ENCODE measurements around the gene TTLL5. TPM values are rescaled to one million over a fixed set of nuclear protein-coding genes. Genes with fewer than 3 reads are reported as not detected.
"Not testable (repeated sequence)": the region's sequence is repeated elsewhere in the genome, so short reads cannot be mapped to it uniquely, and the experiment has no call there.

TTLL5 gene
- total RNA-seq, 1 donor: 29.5 TPM

DNA sequence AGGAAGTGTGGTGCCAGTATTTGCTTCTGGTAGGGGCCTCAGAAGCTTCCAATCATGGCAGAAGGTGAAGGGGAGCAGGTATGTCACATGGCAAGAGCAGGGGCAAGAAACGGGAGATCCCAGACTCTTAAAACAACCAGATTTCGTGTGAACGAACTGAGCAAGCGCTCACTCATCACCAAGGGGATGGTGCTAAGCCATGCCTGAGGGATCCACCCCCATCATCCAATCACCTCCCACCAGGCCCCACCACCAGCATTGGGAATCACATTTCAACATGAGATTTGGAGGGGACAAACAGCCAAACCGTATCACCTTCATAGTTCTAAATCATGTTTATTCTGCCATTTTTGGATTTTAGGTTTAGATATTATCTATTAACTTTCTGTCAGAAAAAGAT lies 179.9 kb downstream of the TTLL5 start:
- no peak for TF ChIP-seq CTCF (IDR thresholded peaks at IDR 0.05; ENCODE audit: insufficient read depth, low read length)
- no peak for DNase-seq (ENCODE audit: low read depth)

GRCh38 chr14:75842551-75842950 lies 181.5 kb downstream of the TTLL5 start:
- no peak for DNase-seq (ENCODE audit: low read depth)
- no peak for TF ChIP-seq CTCF (IDR thresholded peaks at IDR 0.05; ENCODE audit: insufficient read depth, low read length)
- H3K4me3 ChIP-seq (ENCODE audit: low read depth, low read length): no peak overlapping the region

More for the DNA sequence above, 179.9 kb downstream of the TTLL5 start:
- no peak overlapping the region for H3K4me3 ChIP-seq (ENCODE audit: low read depth, low read length)

GRCh38 chr14:75844486-75844885 lies 183.4 kb downstream of the TTLL5 start:
- H3K4me3 ChIP-seq (ENCODE audit: low read depth, low read length): no peak overlapping the region
- DNase-seq (ENCODE audit: low read depth): no peak
- TF ChIP-seq CTCF (IDR thresholded peaks at IDR 0.05; ENCODE audit: insufficient read depth, low read length): no peak

GRCh38 chr14:75845136-75845804 lies 184.2 kb downstream of the TTLL5 start:
- no peak for DNase-seq (ENCODE audit: low read depth)
- H3K4me3 ChIP-seq (ENCODE audit: low read depth, low read length): no peak overlapping the region
- no peak for TF ChIP-seq CTCF (IDR thresholded peaks at IDR 0.05; ENCODE audit: insufficient read depth, low read length)

DNA sequence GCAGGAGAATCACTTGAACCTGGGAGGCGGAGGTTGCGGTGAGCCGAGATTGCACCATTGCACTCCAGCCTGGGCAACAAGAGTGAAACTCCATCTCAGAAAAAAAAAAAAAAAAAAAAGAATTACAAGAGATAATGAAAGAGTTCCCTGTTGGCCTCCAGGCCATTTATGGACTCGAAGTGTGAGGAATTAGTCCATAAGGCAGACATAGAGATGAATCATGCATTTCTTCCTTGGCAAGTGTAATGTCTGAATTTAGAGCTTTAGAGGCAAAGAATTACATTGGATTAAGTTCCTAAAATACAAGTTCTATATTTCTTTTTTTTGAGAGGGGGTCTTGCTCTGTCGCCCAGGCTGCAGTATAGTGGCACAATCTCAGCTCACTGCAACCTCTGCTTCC lies 185.6 kb downstream of the TTLL5 start:
- H3K4me3 ChIP-seq (ENCODE audit: low read depth, low read length): not testable (repeated sequence)
- peak; percentile 32 for DNase-seq (ENCODE audit: low read depth)

- TF ChIP-seq CTCF (IDR thresholded peaks at IDR 0.05; ENCODE audit: insufficient read depth, low read length): no peak
- DNase-seq (ENCODE audit: low read depth): no peak
- H3K4me3 ChIP-seq (ENCODE audit: low read depth, low read length): no peak overlapping the region
Measured at GRCh38 chr14:75847584-75847983, 186.5 kb downstream of the TTLL5 start.

- H3K4me3 ChIP-seq (ENCODE audit: low read depth, low read length): no peak overlapping the region
- no peak for DNase-seq (ENCODE audit: low read depth)
- TF ChIP-seq CTCF (IDR thresholded peaks at IDR 0.05; ENCODE audit: insufficient read depth, low read length): no peak
Measured at GRCh38 chr14:75848167-75848913, 187.3 kb downstream of the TTLL5 start.

All from fibroblast of the aortic adventitia (primary cell).